CD4-positive, alpha-beta memory T cell (primary cell): ENCODE results near the gene FBXO44. TPM values are rescaled to one million over a fixed set of nuclear protein-coding genes. Genes with fewer than 3 reads are reported as not detected.

ENCODE experiments used
- CTCF ChIA-PET: fragments of 350-600 bp; sonication (Branson Sonifier 250); formaldehyde crosslinking; loops from one replicate; lab custom pipeline; 2021; ENCODE audit warnings: inconsistent platforms; ENCODE audit not compliant: partially characterized antibody; lab: Charles Lee
- POLR2A ChIA-PET: fragments of 350-600 bp; sonication (Branson Sonifier 250); formaldehyde crosslinking; loops from one replicate; lab custom pipeline; 2021; ENCODE audit not compliant: partially characterized antibody; lab: Charles Lee
- DNase-seq, 5 donors: peaks; one replicate each; pipeline versions ENCODE4 v3.0.0 to v3.0.0-alpha.2; 2020 to 2022; ENCODE audit warnings: mixed read lengths in 1 of 5
- H3K27ac ChIP-seq: one replicate; pipeline ENCODE4 v1.7.0; 2013; ENCODE audit warnings: low read depth, low read length
- H3K27me3 ChIP-seq: 2 replicates; pipeline ENCODE4 v1.7.0; 2013; ENCODE audit warnings: mild to moderate bottlenecking, low read length, moderate library complexity; ENCODE audit not compliant: insufficient read depth
- H3K36me3 ChIP-seq: 2 replicates; pipeline ENCODE4 v1.7.0; 2013; ENCODE audit warnings: mild to moderate bottlenecking, low read length, moderate library complexity; ENCODE audit not compliant: insufficient read depth
- H3K4me1 ChIP-seq: 2 replicates; pipeline ENCODE4 v1.7.0; 2013; ENCODE audit warnings: mild to moderate bottlenecking, low read length, moderate library complexity; ENCODE audit not compliant: insufficient read depth
- H3K4me3 ChIP-seq, 2 donors: one replicate each; pipeline ENCODE4 v1.7.0; 2013; ENCODE audit warnings: low read length in 2 of 2, mild to moderate bottlenecking in 1 of 2
- H3K9me3 ChIP-seq, 2 donors: one replicate each; pipeline ENCODE4 v1.7.0; 2013; ENCODE audit warnings: low read length in 2 of 2, control low read depth in 1 of 2; ENCODE audit not compliant: control insufficient read depth in 1 of 2
- H3K27ac Mint-ChIP-seq, 7 donors: one replicate each; pipeline ENCODE4 v1.8.0; 2020 to 2021; ENCODE audit warnings: mixed read lengths in 7 of 7, mild to moderate bottlenecking in 6 of 7, inconsistent platforms in 3 of 7, moderate library complexity in 3 of 7
- H3K27me3 Mint-ChIP-seq, 2 donors: one replicate each; pipeline ENCODE4 v1.8.0; 2020 to 2021; ENCODE audit warnings: mixed read lengths in 2 of 2
- H3K36me3 Mint-ChIP-seq, 2 donors: one replicate each; pipeline ENCODE4 v1.8.0; 2020 to 2021; ENCODE audit warnings: mixed read lengths in 2 of 2, inconsistent platforms in 1 of 2, mild to moderate bottlenecking in 1 of 2
- H3K4me1 Mint-ChIP-seq, 4 donors: one replicate each; pipeline ENCODE4 v1.8.0; 2020 to 2021; ENCODE audit warnings: mixed read lengths in 4 of 4, mild to moderate bottlenecking in 1 of 4
- H3K4me3 Mint-ChIP-seq, 8 donors: one replicate each; pipeline ENCODE4 v1.8.0; 2020 to 2021; ENCODE audit warnings: mixed read lengths in 8 of 8, mild to moderate bottlenecking in 7 of 8, moderate library complexity in 6 of 8, inconsistent platforms in 3 of 8
- H3K9me3 Mint-ChIP-seq, 8 donors: one replicate each; pipeline ENCODE4 v1.8.0; 2020 to 2021; ENCODE audit warnings: mixed read lengths in 8 of 8, mild to moderate bottlenecking in 5 of 8, inconsistent platforms in 3 of 8, moderate library complexity in 1 of 8
- intact Hi-C: fragments of 100-400 bp; cut with micrococcal nuclease; formaldehyde crosslinking; loops from one replicate; pipeline ENCODE4 v1.15.1; 2023
- polyA plus RNA-seq, 2 donors: library from polyadenylated mRNA; unstranded; fragments of 300-500 nt; fragmentation: Illumina TruSeq; gene quantifications; one replicate each; pipeline ENCODE4 v1.2.3, GENCODE V29; 2021
- total RNA-seq, 2 experiments: library from RNA; stranded (reverse); gene quantifications; one replicate each; pipeline ENCODE4 v1.2.3, GENCODE V29; 2021

The FBXO44 gene
- total and polyA plus RNA-seq, 4 experiments from 2014 or later = 10.0 to 56.9 (median 33.8) TPM

GRCh38 chr1:11613347-11613746 lies 41.3 kb upstream of the FBXO44 start:
- Mint-ChIP-seq H3K27me3 (peaks cover 7% of the 10 kb centered on the region in 2 donors), H3K9me3 (peaks cover 0 to 2% (median 0%) of the 10 kb centered on the region in 8 donors), H3K4me3 (no peak overlapping the region), H3K27ac (no peak overlapping the region), H3K36me3 (no peaks in the 10 kb centered on the region), H3K4me1 (no peaks in the 10 kb centered on the region)
- Histone ChIP-seq H3K27ac (no peak overlapping the region), H3K27me3 (no peaks in the 10 kb centered on the region), H3K4me1 (no peaks in the 10 kb centered on the region), H3K9me3 (no peaks in the 10 kb centered on the region), H3K4me3 (no peak overlapping the region), H3K36me3 (no peaks in the 10 kb centered on the region)
- DNase-seq = no peak
- ChIA-PET POLR2A (no interaction called here), CTCF (interaction anchor here (1.4 kb wide), 1 partner anchor 33 kb away, joined by 3 read pairs; no protein-coding TSS in a partner anchor)
- intact Hi-C loops = no loop called here

GRCh38 chr1:11615090-11615489 lies 39.6 kb upstream of the FBXO44 start:
- no peak overlapping the region for H3K4me3 Mint-ChIP-seq
- POLR2A ChIA-PET = no interaction called here
- CTCF ChIA-PET = no interaction called here

GRCh38 chr1:11616766-11617165 lies 37.9 kb upstream of the FBXO44 start:
- no peaks in the 10 kb centered on the region for H3K4me1 Mint-ChIP-seq
- H3K4me3 Mint-ChIP-seq = no peak overlapping the region
- Histone ChIP-seq H3K27me3 (no peaks in the 10 kb centered on the region), H3K4me1 (no peaks in the 10 kb centered on the region), H3K4me3 (no peak overlapping the region), H3K27ac (no peak overlapping the region), H3K36me3 (no peaks in the 10 kb centered on the region), H3K9me3 (no peaks in the 10 kb centered on the region)
- CTCF ChIA-PET = no interaction called here
- H3K27ac Mint-ChIP-seq = no peak overlapping the region
- no peaks in the 10 kb centered on the region for H3K36me3 Mint-ChIP-seq
- H3K27me3 Mint-ChIP-seq = peaks cover 9 to 18% of the 10 kb centered on the region in 2 donors
- intact Hi-C loops = no loop called here
- no peak for DNase-seq
- POLR2A ChIA-PET = no interaction called here
- peaks cover 0 to 2% (median 0%) of the 10 kb centered on the region in 8 donors for H3K9me3 Mint-ChIP-seq

More at GRCh38 chr1:11615090-11615489, 39.6 kb upstream of the FBXO44 start:
- Histone ChIP-seq H3K27ac (no peak overlapping the region), H3K36me3 (no peaks in the 10 kb centered on the region), H3K4me1 (no peaks in the 10 kb centered on the region), H3K4me3 (no peak overlapping the region), H3K9me3 (no peaks in the 10 kb centered on the region), H3K27me3 (no peaks in the 10 kb centered on the region)
- Mint-ChIP-seq H3K9me3 (peaks cover 0 to 2% (median 0%) of the 10 kb centered on the region in 8 donors), H3K4me1 (no peaks in the 10 kb centered on the region), H3K36me3 (no peaks in the 10 kb centered on the region), H3K27ac (no peak overlapping the region), H3K27me3 (peaks cover 7 to 13% of the 10 kb centered on the region in 2 donors)
- DNase-seq = no peak
- intact Hi-C loops = no loop called here

- H3K4me1 Mint-ChIP-seq = no peaks in the 10 kb centered on the region
- intact Hi-C loops = no loop called here
- no peak for DNase-seq
These were observed 37.4 kb upstream of the FBXO44 start for GRCh38 chr1:11617314-11617713.

DNA sequence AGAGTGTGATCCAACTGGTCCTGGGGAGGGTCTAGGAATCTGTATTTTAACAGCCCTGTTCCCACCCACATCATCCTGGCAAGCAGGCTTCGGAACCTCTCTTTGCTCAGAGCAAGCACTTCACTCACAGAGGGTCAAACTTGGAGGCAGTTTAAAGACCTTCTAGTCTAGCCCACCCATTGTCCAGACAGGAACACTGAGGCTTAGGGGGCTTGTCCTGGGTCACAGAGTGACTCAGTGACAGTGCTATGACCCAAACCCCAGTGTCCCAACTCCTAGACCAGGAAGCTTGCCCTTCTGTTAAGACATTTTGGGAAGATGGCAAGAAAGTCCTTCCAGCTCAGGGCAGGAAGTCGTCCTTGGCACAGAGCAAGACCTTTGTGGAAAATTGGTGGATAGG lies 36.9 kb upstream of the FBXO44 start:
- ChIA-PET POLR2A (no interaction called here), CTCF (interaction anchor here (1.6 kb wide), 1 partner anchor 26 kb away, joined by 3 read pairs; no protein-coding TSS in a partner anchor)
- Histone ChIP-seq H3K36me3 (no peaks in the 10 kb centered on the region), H3K27me3 (no peaks in the 10 kb centered on the region), H3K4me3 (no peak overlapping the region), H3K9me3 (no peaks in the 10 kb centered on the region), H3K27ac (no peak overlapping the region), H3K4me1 (no peaks in the 10 kb centered on the region)
- Mint-ChIP-seq H3K36me3 (no peaks in the 10 kb centered on the region), H3K27ac (no peak overlapping the region), H3K4me3 (no peak overlapping the region), H3K9me3 (peaks cover 0 to 2% (median 0%) of the 10 kb centered on the region in 8 donors), H3K4me1 (no peaks in the 10 kb centered on the region), H3K27me3 (peaks cover 9 to 21% of the 10 kb centered on the region in 2 donors)
- DNase-seq = no peak
- intact Hi-C loops = no loop called here

More at GRCh38 chr1:11617314-11617713, 37.4 kb upstream of the FBXO44 start:
- Mint-ChIP-seq H3K36me3 (no peaks in the 10 kb centered on the region), H3K27ac (no peak overlapping the region), H3K27me3 (peaks cover 9 to 21% of the 10 kb centered on the region in 2 donors), H3K9me3 (peaks cover 0 to 2% (median 0%) of the 10 kb centered on the region in 8 donors), H3K4me3 (no peak overlapping the region)
- H3K27ac ChIP-seq = no peak overlapping the region
- no peaks in the 10 kb centered on the region for H3K27me3 ChIP-seq
- no peaks in the 10 kb centered on the region for H3K4me1 ChIP-seq
- ChIA-PET CTCF (interaction anchor here (1.6 kb wide), 1 partner anchor 27 kb away, joined by 3 read pairs; no protein-coding TSS in a partner anchor), POLR2A (no interaction called here)
- H3K4me3 ChIP-seq = no peak overlapping the region
- no peaks in the 10 kb centered on the region for H3K36me3 ChIP-seq
- no peaks in the 10 kb centered on the region for H3K9me3 ChIP-seq

DNA sequence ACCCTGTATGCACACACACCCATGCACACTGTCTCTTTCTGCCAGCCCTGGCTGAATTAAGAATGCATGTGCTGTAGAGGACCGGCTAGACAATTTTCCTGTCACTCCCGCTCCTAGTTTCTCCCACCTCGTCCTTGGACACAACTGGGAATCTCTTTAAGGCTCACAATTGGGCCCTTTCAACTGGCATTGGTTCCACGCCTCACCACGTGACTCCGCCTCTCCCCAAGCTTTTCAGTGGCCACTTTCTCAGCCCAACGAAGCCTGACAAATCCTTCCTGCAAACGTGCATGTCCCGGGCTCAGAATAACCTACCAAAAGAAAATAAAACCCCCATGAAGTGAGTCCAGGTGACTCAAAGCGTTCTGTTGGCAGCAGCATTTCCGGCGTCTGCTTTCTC lies 34.3 kb upstream of the FBXO44 start:
- Histone ChIP-seq H3K4me3 (no peak overlapping the region), H3K27me3 (no peaks in the 10 kb centered on the region), H3K9me3 (no peaks in the 10 kb centered on the region), H3K36me3 (no peaks in the 10 kb centered on the region), H3K4me1 (no peaks in the 10 kb centered on the region), H3K27ac (no peak overlapping the region)
- no peaks in the 10 kb centered on the region for H3K36me3 Mint-ChIP-seq
- intact Hi-C loops = no loop called here
- no peak for DNase-seq
- CTCF ChIA-PET = no interaction called here
- H3K27me3 Mint-ChIP-seq = peaks cover 9 to 30% of the 10 kb centered on the region in 2 donors
- peaks cover 0 to under 1% (median 0%) of the 10 kb centered on the region in 4 donors for H3K4me1 Mint-ChIP-seq
- no peak overlapping the region for H3K4me3 Mint-ChIP-seq
- POLR2A ChIA-PET = no interaction called here
- H3K27ac Mint-ChIP-seq = no peak overlapping the region
- no peaks in the 10 kb centered on the region for H3K9me3 Mint-ChIP-seq

DNA sequence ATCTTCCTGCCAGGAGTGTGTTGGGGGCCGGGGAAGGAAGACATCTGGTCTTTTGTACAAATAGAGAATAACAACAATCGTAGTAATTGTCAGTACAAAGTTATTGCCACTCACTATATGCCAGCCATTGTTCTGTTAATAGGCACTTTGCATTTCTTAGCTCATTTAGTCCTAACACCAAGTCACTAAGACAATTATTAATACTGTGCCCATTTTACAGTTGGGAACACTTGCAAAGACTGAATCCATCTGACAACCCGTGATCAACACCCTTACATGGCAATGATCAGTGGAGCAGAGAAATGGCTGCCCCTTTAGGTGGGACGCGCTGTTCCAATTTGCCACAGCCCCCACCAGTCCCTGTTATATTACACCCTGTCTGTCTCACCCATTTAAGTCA lies 33.8 kb upstream of the FBXO44 start:
- Mint-ChIP-seq H3K27me3 (peaks cover 13 to 35% of the 10 kb centered on the region in 2 donors), H3K27ac (no peak overlapping the region), H3K9me3 (no peaks in the 10 kb centered on the region), H3K36me3 (no peaks in the 10 kb centered on the region), H3K4me3 (no peak overlapping the region), H3K4me1 (peaks cover 0 to 1% (median 0%) of the 10 kb centered on the region in 4 donors)
- Histone ChIP-seq H3K27ac (no peak overlapping the region), H3K27me3 (no peaks in the 10 kb centered on the region), H3K4me1 (no peaks in the 10 kb centered on the region), H3K36me3 (no peaks in the 10 kb centered on the region), H3K4me3 (no peak overlapping the region), H3K9me3 (no peaks in the 10 kb centered on the region)
- DNase-seq = no peak
- CTCF ChIA-PET = no interaction called here
- intact Hi-C loops = no loop called here
- POLR2A ChIA-PET = no interaction called here
